Body of pancreas (tissue), 4 donors: ENCODE measurements around the gene PWWP3B.

ENCODE experiments used
- POLR2A ChIP-seq, 3 donors: fragments of 450-650 bp; IDR thresholded peaks; one replicate each; pipeline ENCODE4 v1.6.1; 2016; ENCODE audit warnings: antibody characterized with exemption in 3 of 3, mild to moderate bottlenecking in 2 of 3
- TF ChIP-seq, protein P1 (sequence below), 7 experiments: fragments of 450-650 bp in 4 of 7; fragments of 200-600 bp in 3 of 7; sonication (generic) in 3 of 7; IDR thresholded peaks; one replicate each; pipeline ENCODE4 v1.5.1; 2016 to 2019; ENCODE audit warnings: antibody characterized with exemption in 7 of 7

DNA sequence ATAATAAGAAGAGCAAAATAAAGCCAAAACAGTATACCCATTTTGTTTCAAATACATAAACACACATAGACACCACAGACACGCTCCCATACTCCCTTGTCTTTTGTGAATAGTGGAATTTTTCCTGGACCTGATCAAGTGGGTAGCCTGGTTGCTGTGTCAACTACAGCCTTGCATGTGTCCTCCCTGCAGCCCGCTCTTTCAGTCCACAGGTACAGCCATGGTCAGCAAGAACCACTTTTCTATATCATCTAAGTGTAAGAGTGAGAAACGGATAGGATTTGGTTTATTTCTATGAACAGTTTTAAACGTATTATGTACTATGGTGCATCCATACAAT is 9.8 kb downstream of the PWWP3B start:
- TF ChIP-seq, protein P1, sequence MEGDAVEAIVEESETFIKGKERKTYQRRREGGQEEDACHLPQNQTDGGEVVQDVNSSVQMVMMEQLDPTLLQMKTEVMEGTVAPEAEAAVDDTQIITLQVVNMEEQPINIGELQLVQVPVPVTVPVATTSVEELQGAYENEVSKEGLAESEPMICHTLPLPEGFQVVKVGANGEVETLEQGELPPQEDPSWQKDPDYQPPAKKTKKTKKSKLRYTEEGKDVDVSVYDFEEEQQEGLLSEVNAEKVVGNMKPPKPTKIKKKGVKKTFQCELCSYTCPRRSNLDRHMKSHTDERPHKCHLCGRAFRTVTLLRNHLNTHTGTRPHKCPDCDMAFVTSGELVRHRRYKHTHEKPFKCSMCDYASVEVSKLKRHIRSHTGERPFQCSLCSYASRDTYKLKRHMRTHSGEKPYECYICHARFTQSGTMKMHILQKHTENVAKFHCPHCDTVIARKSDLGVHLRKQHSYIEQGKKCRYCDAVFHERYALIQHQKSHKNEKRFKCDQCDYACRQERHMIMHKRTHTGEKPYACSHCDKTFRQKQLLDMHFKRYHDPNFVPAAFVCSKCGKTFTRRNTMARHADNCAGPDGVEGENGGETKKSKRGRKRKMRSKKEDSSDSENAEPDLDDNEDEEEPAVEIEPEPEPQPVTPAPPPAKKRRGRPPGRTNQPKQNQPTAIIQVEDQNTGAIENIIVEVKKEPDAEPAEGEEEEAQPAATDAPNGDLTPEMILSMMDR (IDR thresholded peaks at IDR 0.05), result no peak
- no peak for TF ChIP-seq POLR2A (IDR thresholded peaks at IDR 0.05)
